Peyer's patch (tissue), 4 donors: ENCODE measurements around the gene THAP8. TPM values are rescaled to one million over a fixed set of nuclear protein-coding genes. Genes with fewer than 3 reads are reported as not detected.
A peak's percentile ranks its signal among the peaks of the same experiment; 100 is the strongest.

Source experiments
- DNase-seq, 3 donors: peaks; one replicate each; pipeline ENCODE4 v3.0.0-alpha.2; 2017 to 2019
- H3K27ac ChIP-seq, 4 donors: fragments of 200-600 bp; sonication (generic); one replicate each; pipeline ENCODE4 v1.5.1; 2016 to 2019
- H3K27me3 ChIP-seq, 2 donors: fragments of 200-600 bp; sonication (generic); one replicate each; pipeline ENCODE4 v1.5.1; 2019
- H3K36me3 ChIP-seq, 3 donors: fragments of 200-600 bp; sonication (generic); one replicate each; pipeline ENCODE4 v1.5.1; 2016 to 2019
- H3K4me1 ChIP-seq, 4 donors: fragments of 200-600 bp; sonication (generic); one replicate each; pipeline ENCODE4 v1.5.1; 2016 to 2019
- H3K4me3 ChIP-seq, 4 donors: fragments of 200-600 bp; sonication (generic); 1 replicate in 3 of 4; 2 replicates in 1 of 4; pipeline ENCODE4 v1.5.1; 2016 to 2019; ENCODE audit warnings: mild to moderate bottlenecking in 1 of 4
- H3K9me3 ChIP-seq, 4 donors: fragments of 200-600 bp; sonication (generic); one replicate each; pipeline ENCODE4 v1.5.1; 2016 to 2019; ENCODE audit warnings: mild to moderate bottlenecking in 1 of 4
- CTCF ChIP-seq, 6 experiments: fragments of 450-650 bp in 4 of 6; fragments of 200-600 bp in 2 of 6; sonication (generic) in 1 of 6; IDR thresholded peaks; one replicate each; pipeline ENCODE4 v1.5.1; 2017 to 2019; ENCODE audit warnings: antibody characterized with exemption in 6 of 6, mild to moderate bottlenecking in 3 of 6, moderate library complexity in 1 of 6
- POLR2A ChIP-seq, 2 donors: fragments of 450-650 bp; IDR thresholded peaks; one replicate each; pipeline ENCODE4 v1.5.1; 2017; ENCODE audit warnings: antibody characterized with exemption in 2 of 2, mild to moderate bottlenecking in 2 of 2, moderate library complexity in 2 of 2
- total RNA-seq, 4 donors: library from RNA; depleted of rRNA; stranded (reverse); fragments of >200 nt; gene quantifications; one replicate each; pipeline ENCODE4 v1.1.0, GENCODE V29; 2016

Gene THAP8
- total RNA-seq, 4 donors from 2014 or later: 4.9 to 12.4 (median 8.2) TPM

- Histone ChIP-seq H3K4me3 (no peak overlapping the region), H3K4me1 (peaks cover 0 to 17% (median 0%) of the 10 kb centered on the region in 4 donors), H3K27ac (no peak overlapping the region), H3K36me3 (peaks cover 0 to 16% (median 0%) of the 10 kb centered on the region in 3 donors), H3K9me3 (no peaks in the 10 kb centered on the region), H3K27me3 (no peaks in the 10 kb centered on the region)
- DNase-seq: no peak
- TF ChIP-seq CTCF (IDR thresholded peaks at IDR 0.05) (no peak), POLR2A (IDR thresholded peaks at IDR 0.05) (no peak)
Measured at GRCh38 chr19:36001605-36002004, 52.5 kb downstream of the THAP8 start.

- Histone ChIP-seq H3K27ac (no peak overlapping the region), H3K4me3 (peak overlapping the region in 2 of 4 donors; percentile 83 to 93), H3K4me1 (peaks cover 0 to 31% (median 10%) of the 10 kb centered on the region in 4 donors), H3K27me3 (no peaks in the 10 kb centered on the region), H3K36me3 (peaks cover 0 to 16% (median 0%) of the 10 kb centered on the region in 3 donors), H3K9me3 (no peaks in the 10 kb centered on the region)
- TF ChIP-seq CTCF (IDR thresholded peaks at IDR 0.05) (no peak), POLR2A (IDR thresholded peaks at IDR 0.05) (no peak)
- no peak for DNase-seq
Measured at GRCh38 chr19:35996777-35997176, 57.3 kb downstream of the THAP8 start.

- H3K4me1 ChIP-seq: peaks cover 0 to 31% (median 10%) of the 10 kb centered on the region in 4 donors
- TF ChIP-seq CTCF (IDR thresholded peaks at IDR 0.05) (peak in 2 of 6 experiments; percentile 5 to 19), POLR2A (IDR thresholded peaks at IDR 0.05) (peak; percentile 84)
Measured at GRCh38 chr19:35995048-35995993, 58.8 kb downstream of the THAP8 start, which contains the start of gene SDHAF1. Gene SDHAF1 (plus strand): TSS chr19:35995188. CDS start chr19:35995275, 87 bp downstream.

GRCh38 chr19:35993923-35994598 lies 60.0 kb downstream of the THAP8 start:
- peak; percentile 22 to 75 (median 58) for DNase-seq
- no peak for TF ChIP-seq CTCF (IDR thresholded peaks at IDR 0.05)
- TF ChIP-seq POLR2A (IDR thresholded peaks at IDR 0.05): no peak
- Histone ChIP-seq H3K27me3 (no peaks in the 10 kb centered on the region), H3K27ac (peak overlapping the region in 3 of 4 donors; percentile 76 to 86 (median 85)), H3K4me3 (peak overlapping the region; percentile 69 to 93 (median 84)), H3K36me3 (peaks cover 0 to 16% (median 0%) of the 10 kb centered on the region in 3 donors), H3K4me1 (peaks cover 0 to 29% (median 10%) of the 10 kb centered on the region in 4 donors), H3K9me3 (no peaks in the 10 kb centered on the region)

More at GRCh38 chr19:35995048-35995993, 58.8 kb downstream of the THAP8 start, which contains the start of gene SDHAF1:
- H3K27me3 ChIP-seq: no peaks in the 10 kb centered on the region
- no peaks in the 10 kb centered on the region for H3K9me3 ChIP-seq
- peak; percentile 97 to 98 (median 98) for DNase-seq
- peak within 1 kb of the TSS; percentile 69 to 93 (median 84) for H3K4me3 ChIP-seq
- peaks cover 0 to 16% (median 0%) of the 10 kb centered on the region in 3 donors for H3K36me3 ChIP-seq
- H3K27ac ChIP-seq: peak within 1 kb of the TSS; percentile 76 to 86 (median 86)
